B cell (primary cell): Measurements from ENCODE around the gene PLEKHA7. TPM values are rescaled to one million over a fixed set of nuclear protein-coding genes. Genes with fewer than 3 reads are reported as not detected.

ENCODE experiments used
- ATAC-seq: fragments of 200-7000 bp; cut with Tn5 transposase; one replicate; pipeline ENCODE4 v1.10.0; 2021; ENCODE audit warnings: low read depth, mild to moderate bottlenecking, moderate number of reproducible peaks, moderate library complexity
- CTCF ChIA-PET: fragments of 350-600 bp; sonication (Branson Sonifier 250); formaldehyde crosslinking; loops from one replicate; lab custom pipeline; 2021; ENCODE audit warnings: antibody characterized with exemption, inconsistent platforms; lab: Charles Lee
- POLR2A ChIA-PET: fragments of 350-600 bp; sonication (Branson Sonifier 250); formaldehyde crosslinking; loops from one replicate; lab custom pipeline; 2021; ENCODE audit warnings: antibody characterized with exemption; lab: Charles Lee
- DNase-seq: peaks from one replicate; pipeline ENCODE4 v3.0.0; 2013
- H2AFZ ChIP-seq: 2 replicates; pipeline ENCODE4 v1.6.1; 2012; ENCODE audit warnings: mild to moderate bottlenecking, low read depth, low read length; ENCODE audit not compliant: insufficient read depth, poor library complexity, severe bottlenecking
- H3K27ac ChIP-seq, 2 donors: 1 replicate in 1 of 2; 2 replicates in 1 of 2; pipeline ENCODE4 v1.5.1; 2012 to 2013; ENCODE audit warnings: low read length in 2 of 2, mild to moderate bottlenecking in 2 of 2, moderate library complexity in 1 of 2
- H3K27me3 ChIP-seq, 4 experiments: fragments of 200-600 bp in 1 of 4; sonication (generic) in 1 of 4; replicated peaks in 1 of 4; 1 replicate in 2 of 4; 2 replicates in 2 of 4; pipeline versions ENCODE4 v1.6.1 to v1.7.0; 2013 to 2016; ENCODE audit warnings: low read length in 3 of 4, mild to moderate bottlenecking in 2 of 4, mixed read lengths in 1 of 4, moderate library complexity in 1 of 4; ENCODE audit not compliant: insufficient read depth in 4 of 4, control insufficient read depth in 3 of 4; ENCODE audit errors: control extremely low read depth in 1 of 4
- H3K36me3 ChIP-seq, 2 experiments: replicated peaks in 1 of 2; 1 replicate in 1 of 2; 2 replicates in 1 of 2; pipeline versions ENCODE4 v1.6.1 to v1.7.1; 2013; ENCODE audit warnings: low read length in 1 of 2; ENCODE audit not compliant: insufficient read depth in 2 of 2, control insufficient read depth in 1 of 2; ENCODE audit errors: control extremely low read depth in 1 of 2, extremely low read depth in 1 of 2
- H3K4me1 ChIP-seq, 2 donors: fragments of 200-600 bp in 1 of 2; sonication (generic) in 1 of 2; 1 replicate in 1 of 2; 2 replicates in 1 of 2; pipeline versions ENCODE4 v1.5.1 to v1.6.1; 2013 to 2017; ENCODE audit warnings: low read length in 2 of 2; ENCODE audit not compliant: control insufficient read depth in 2 of 2, insufficient read depth in 2 of 2
- H3K4me2 ChIP-seq: replicated peaks from 2 replicates; pipeline ENCODE3; 2012; ENCODE audit warnings: mild to moderate bottlenecking, low read depth, low read length; ENCODE audit not compliant: poor library complexity, severe bottlenecking
- H3K4me3 ChIP-seq, 5 experiments: fragments of 200-600 bp in 1 of 5; sonication (generic) in 1 of 5; 1 replicate in 3 of 5; 2 replicates in 2 of 5; pipeline versions ENCODE4 v1.5.1 to v1.7.0; 2011 to 2016; ENCODE audit warnings: low read length in 4 of 5, mild to moderate bottlenecking in 4 of 5, low read depth in 2 of 5, control low read depth in 1 of 5, moderate library complexity in 1 of 5; ENCODE audit not compliant: insufficient read depth in 1 of 5; ENCODE audit errors: control extremely low read depth in 1 of 5, extremely low read depth in 1 of 5
- H3K79me2 ChIP-seq: fragments of 200-600 bp; sonication (generic); one replicate; pipeline ENCODE4 v1.6.0; 2016; ENCODE audit warnings: low read length; ENCODE audit not compliant: control insufficient read depth, insufficient read depth
- H3K9ac ChIP-seq: fragments of 200-600 bp; sonication (generic); 2 replicates; pipeline ENCODE4 v1.6.1; 2017; ENCODE audit warnings: mild to moderate bottlenecking, low read length, moderate library complexity
- H3K9me3 ChIP-seq, 3 donors: one replicate each; pipeline versions ENCODE4 v1.6.1 to v1.7.1; 2013; ENCODE audit warnings: low read length in 2 of 3; ENCODE audit not compliant: control insufficient read depth in 2 of 3, insufficient read depth in 1 of 3; ENCODE audit errors: control extremely low read depth in 1 of 3
- H4K20me1 ChIP-seq: 2 replicates; pipeline ENCODE4 v1.6.0; 2012; ENCODE audit warnings: mild to moderate bottlenecking, low read length; ENCODE audit not compliant: insufficient read depth, control insufficient read depth, poor library complexity, severe bottlenecking
- H3K27ac Mint-ChIP-seq: one replicate; pipeline ENCODE4 v1.8.0; 2021; ENCODE audit warnings: mixed read lengths
- H3K27me3 Mint-ChIP-seq: one replicate; pipeline ENCODE4 v1.8.0; 2021; ENCODE audit warnings: mixed read lengths
- H3K4me1 Mint-ChIP-seq: one replicate; pipeline ENCODE4 v1.8.0; 2021; ENCODE audit warnings: mixed read lengths
- H3K4me3 Mint-ChIP-seq: one replicate; pipeline ENCODE4 v1.8.0; 2021; ENCODE audit warnings: mixed read lengths
- H3K9me3 Mint-ChIP-seq: one replicate; pipeline ENCODE4 v1.8.0; 2022; ENCODE audit warnings: mixed read lengths; ENCODE audit not compliant: insufficient read depth
- EZH2 ChIP-seq: IDR thresholded peaks from 2 replicates; pipeline ENCODE4 v1.6.1; 2012; ENCODE audit warnings: borderline replicate concordance, low read depth, mild to moderate bottlenecking, moderate library complexity, low read length; ENCODE audit not compliant: insufficient read depth, poor library complexity, severe bottlenecking
- WGBS: methylation state at CpG from one replicate; pipeline ENCODE4 v1.1.5; 2013; ENCODE audit warnings: missing lambda C conversion rate; ENCODE audit not compliant: insufficient coverage; 5-methylcytosine and 5-hydroxymethylcytosine counted together
- intact Hi-C: fragments of 100-400 bp; cut with micrococcal nuclease; formaldehyde crosslinking; loops from one replicate; pipeline ENCODE4 v1.10.0; 2022
- polyA plus RNA-seq: library from polyadenylated mRNA; depleted of rRNA; stranded (reverse); fragments of >200 nt; gene quantifications from 2 replicates; pipeline ENCODE4 v1.2.3, GENCODE V29; 2012
- total RNA-seq, 2 donors: library from RNA; stranded (reverse); fragments of 120-200 nt in 1 of 2; gene quantifications; 1 replicate in 1 of 2; 2 replicates in 1 of 2; pipeline versions ENCODE4 v1.2.3 to v1.2.4, GENCODE V29; 2013 to 2022
- TF ChIP-seq, protein P1 (sequence below): fragments of 200-600 bp; IDR thresholded peaks from one replicate; pipeline ENCODE4 v1.8.0; 2022; ENCODE audit warnings: antibody characterized with exemption, mild to moderate bottlenecking

The PLEKHA7 gene
- total and polyA plus RNA-seq, 2 donors (not counting 1 experiment from before 2014, with no cell fraction given) = 1.7 to 8.2 TPM

- H3K9me3 ChIP-seq = no peaks in the 10 kb centered on the region
- H3K27me3 ChIP-seq = no peaks in the 10 kb centered on the region
- H3K9ac ChIP-seq = no peak overlapping the region
- Mint-ChIP-seq H3K27me3 (peaks cover 2% of the 10 kb centered on the region), H3K4me1 (no peaks in the 10 kb centered on the region), H3K9me3 (no peaks in the 10 kb centered on the region), H3K27ac (no peak overlapping the region), H3K4me3 (no peak overlapping the region)
- H3K4me1 ChIP-seq = no peaks in the 10 kb centered on the region
- DNase-seq (no peak), ATAC-seq (no peak)
- no peak overlapping the region for H3K4me2 ChIP-seq
- no peak overlapping the region for H3K27ac ChIP-seq
- H4K20me1 ChIP-seq = no peaks in the 10 kb centered on the region
- H3K4me3 ChIP-seq = no peak overlapping the region
- H3K79me2 ChIP-seq = no peaks in the 10 kb centered on the region
- ChIA-PET POLR2A (no interaction called here), CTCF (interaction anchor here (1.4 to 1.8 kb wide), 3 partner anchors 8 to 14 kb away, joined by 4 to 6 read pairs (median 4); no protein-coding TSS in a partner anchor)
- intact Hi-C loops = no loop called here
- TF ChIP-seq, protein P1, sequence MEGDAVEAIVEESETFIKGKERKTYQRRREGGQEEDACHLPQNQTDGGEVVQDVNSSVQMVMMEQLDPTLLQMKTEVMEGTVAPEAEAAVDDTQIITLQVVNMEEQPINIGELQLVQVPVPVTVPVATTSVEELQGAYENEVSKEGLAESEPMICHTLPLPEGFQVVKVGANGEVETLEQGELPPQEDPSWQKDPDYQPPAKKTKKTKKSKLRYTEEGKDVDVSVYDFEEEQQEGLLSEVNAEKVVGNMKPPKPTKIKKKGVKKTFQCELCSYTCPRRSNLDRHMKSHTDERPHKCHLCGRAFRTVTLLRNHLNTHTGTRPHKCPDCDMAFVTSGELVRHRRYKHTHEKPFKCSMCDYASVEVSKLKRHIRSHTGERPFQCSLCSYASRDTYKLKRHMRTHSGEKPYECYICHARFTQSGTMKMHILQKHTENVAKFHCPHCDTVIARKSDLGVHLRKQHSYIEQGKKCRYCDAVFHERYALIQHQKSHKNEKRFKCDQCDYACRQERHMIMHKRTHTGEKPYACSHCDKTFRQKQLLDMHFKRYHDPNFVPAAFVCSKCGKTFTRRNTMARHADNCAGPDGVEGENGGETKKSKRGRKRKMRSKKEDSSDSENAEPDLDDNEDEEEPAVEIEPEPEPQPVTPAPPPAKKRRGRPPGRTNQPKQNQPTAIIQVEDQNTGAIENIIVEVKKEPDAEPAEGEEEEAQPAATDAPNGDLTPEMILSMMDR = no peak
- no peak for TF ChIP-seq EZH2
- 81% methylated on average over 8 of the region's 9 CpGs for WGBS
- no peaks in the 10 kb centered on the region for H3K36me3 ChIP-seq
- H2AFZ ChIP-seq = no peak overlapping the region
These were observed 240.0 kb downstream of the PLEKHA7 start for GRCh38 chr11:16773981-16774935.

DNA sequence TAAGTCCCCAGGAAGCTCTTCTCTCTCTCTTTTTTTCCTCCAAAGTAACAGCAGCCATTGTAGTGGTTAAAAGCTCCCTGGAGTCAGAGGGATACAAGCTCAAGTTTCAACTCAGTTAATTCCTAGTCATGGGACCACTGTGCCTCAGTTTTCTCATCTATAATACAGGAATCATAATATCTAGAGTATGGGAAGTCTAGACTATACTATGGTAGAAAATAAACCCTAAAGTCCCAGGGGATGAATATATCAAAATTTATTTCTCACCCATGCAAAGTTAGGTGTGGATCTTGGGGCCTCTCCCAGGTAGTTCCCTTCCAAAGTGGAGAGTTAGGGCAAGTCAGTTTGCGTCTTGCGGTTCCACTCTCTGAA, 242.1 kb downstream of the PLEKHA7 start:
- no peaks in the 10 kb centered on the region for H3K4me1 Mint-ChIP-seq
- CTCF ChIA-PET = interaction anchor here (0.9 to 1.3 kb wide), 2 partner anchors 16 to 48 kb away, joined by 3 read pairs; no protein-coding TSS in a partner anchor

More for the DNA sequence above, 242.1 kb downstream of the PLEKHA7 start:
- Histone ChIP-seq H3K4me2 (no peak overlapping the region), H3K9ac (no peak overlapping the region), H3K9me3 (no peaks in the 10 kb centered on the region), H3K4me3 (no peak overlapping the region), H2AFZ (no peak overlapping the region), H4K20me1 (no peaks in the 10 kb centered on the region), H3K36me3 (no peaks in the 10 kb centered on the region), H3K4me1 (no peaks in the 10 kb centered on the region), H3K27me3 (no peaks in the 10 kb centered on the region), H3K79me2 (no peaks in the 10 kb centered on the region), H3K27ac (no peak overlapping the region)
- DNase-seq (no peak), ATAC-seq (no peak)
- Mint-ChIP-seq H3K9me3 (no peaks in the 10 kb centered on the region), H3K4me3 (no peak overlapping the region), H3K27me3 (peaks cover 3% of the 10 kb centered on the region), H3K27ac (no peak overlapping the region)
- intact Hi-C loops = no loop called here
- TF ChIP-seq EZH2 = no peak
- TF ChIP-seq, protein P1 = no peak
- WGBS = 94% methylated on average over 2 of the region's 2 CpGs
- POLR2A ChIA-PET = no interaction called here
